SK-MEL-5 (cell line): Measurements from ENCODE around the gene CPE. TPM values are rescaled to one million over a fixed set of nuclear protein-coding genes. Genes with fewer than 3 reads are reported as not detected.

Experiments used
- DNase-seq: peaks from one replicate; pipeline ENCODE4 v3.0.0-alpha.2; 2016; ENCODE audit warnings: low read depth, low spot score
- in situ Hi-C: cut with HindIII; loops from 2 replicates; pipeline ENCODE4 v1.10.0; 2016; ENCODE audit warnings: low sequenced_read_pairs, high pct_unique_total_duplicates, low pct_unique_long_range_greater_than_20kb
- total RNA-seq: library from RNA; depleted of rRNA; stranded (reverse); fragments of >200 nt; shearing (Covaris generic); gene quantifications from 2 replicates; pipeline ENCODE4 v1.2.3, GENCODE V29; 2014

The CPE gene
- total RNA-seq, 1 experiment from 2014 or later, result 0.29 TPM

DNA sequence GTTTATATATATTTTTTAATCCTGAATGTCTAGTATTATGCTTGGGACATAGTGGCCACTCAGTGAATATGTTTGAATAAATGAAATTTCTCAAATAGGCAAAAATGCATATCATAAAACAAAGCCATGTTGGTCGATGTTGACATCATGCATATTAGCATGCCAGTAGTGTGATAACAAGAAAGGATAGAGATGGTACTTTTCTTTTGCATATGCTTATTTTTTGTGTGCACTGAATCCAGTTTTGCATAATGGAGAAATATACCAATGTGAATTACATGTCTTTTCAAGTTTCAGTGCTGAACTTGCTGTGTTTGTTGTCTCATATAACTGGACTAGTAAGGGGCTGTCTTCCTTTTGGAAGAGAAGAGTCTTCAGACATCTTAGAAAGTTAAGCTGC, 7.5 kb downstream of the CPE start:
- in situ Hi-C loops, result no loop called here
- no peak for DNase-seq

DNA sequence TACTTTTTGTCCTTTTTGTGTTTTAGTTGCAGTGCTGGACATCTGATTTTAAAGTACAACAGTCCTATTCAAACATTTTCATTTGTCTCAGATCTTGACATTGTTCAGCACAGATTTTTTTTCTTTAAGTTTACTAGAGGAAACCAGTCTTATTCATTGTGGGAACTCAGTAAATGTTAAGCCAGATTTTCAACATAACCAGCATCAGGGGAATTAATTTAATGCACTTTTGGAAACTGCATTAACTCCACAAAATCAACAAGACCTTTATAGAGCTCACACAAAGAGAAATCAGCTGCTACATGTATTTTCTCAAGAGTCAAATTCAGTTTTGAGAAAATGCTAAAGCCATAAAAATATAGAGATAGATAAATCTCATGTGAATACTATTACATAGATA, 9.9 kb downstream of the CPE start:
- no peak for DNase-seq
- in situ Hi-C loops, result no loop called here

DNA sequence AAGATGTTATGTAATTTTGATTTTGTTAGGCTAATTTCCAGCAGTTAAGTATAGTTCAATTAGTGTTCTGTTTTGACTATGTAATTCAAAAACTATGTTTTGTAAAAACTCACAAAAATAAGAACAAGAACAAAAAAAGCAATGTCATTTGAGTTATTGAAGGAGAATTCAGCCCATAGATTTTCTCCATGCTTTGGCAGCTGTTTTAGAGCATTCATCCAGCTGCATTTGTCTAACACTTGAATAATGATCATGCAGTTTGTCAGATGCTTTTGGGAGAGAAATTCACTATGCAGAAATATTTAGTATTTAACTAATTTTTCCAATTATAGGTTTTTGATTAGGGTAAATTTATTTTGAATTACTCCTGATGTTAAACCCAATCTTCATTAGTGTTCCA, 14.2 kb downstream of the CPE start:
- in situ Hi-C loops, result no loop called here
- no peak for DNase-seq

DNA sequence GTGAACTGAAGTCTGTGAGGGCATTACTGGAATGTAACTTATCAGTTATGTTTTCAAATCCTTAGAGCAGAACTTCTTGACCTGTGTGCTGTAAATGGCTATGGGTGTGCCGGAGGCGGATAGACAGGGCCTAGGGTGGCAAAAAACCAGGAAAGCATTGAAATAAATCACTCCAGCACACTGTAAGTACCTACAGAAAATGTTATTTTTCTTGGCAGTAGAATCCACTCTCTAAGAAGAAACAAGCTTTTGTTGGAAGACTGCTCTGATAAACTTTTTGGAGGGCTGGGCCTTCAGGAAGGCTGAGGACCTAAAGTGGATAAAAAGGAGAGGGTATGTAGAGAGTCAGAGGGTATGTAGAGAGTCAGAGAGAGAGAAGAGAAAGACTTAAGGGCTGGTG, 14.9 kb downstream of the CPE start:
- in situ Hi-C loops, result no loop called here
- DNase-seq, result no peak

DNA sequence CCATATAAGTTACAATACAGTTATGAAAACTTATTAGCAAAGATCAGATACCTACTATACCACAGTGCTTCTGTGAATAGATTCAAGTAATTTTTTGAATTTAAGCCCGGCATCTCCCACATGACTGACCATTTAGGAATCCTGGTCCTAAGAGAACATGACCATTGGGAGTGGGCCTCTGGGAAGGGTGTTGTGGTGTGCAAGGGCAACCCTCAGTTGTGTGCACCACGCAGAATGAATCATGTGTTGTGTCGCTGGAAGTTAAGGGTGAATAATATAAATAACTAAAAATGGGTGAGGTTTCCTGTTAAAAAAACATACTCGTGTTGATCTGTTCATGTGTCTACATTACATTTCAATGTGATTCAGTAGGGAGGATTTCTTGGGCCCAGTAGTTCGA, 15.5 kb downstream of the CPE start:
- no peak for DNase-seq
- in situ Hi-C loops, result no loop called here

DNA sequence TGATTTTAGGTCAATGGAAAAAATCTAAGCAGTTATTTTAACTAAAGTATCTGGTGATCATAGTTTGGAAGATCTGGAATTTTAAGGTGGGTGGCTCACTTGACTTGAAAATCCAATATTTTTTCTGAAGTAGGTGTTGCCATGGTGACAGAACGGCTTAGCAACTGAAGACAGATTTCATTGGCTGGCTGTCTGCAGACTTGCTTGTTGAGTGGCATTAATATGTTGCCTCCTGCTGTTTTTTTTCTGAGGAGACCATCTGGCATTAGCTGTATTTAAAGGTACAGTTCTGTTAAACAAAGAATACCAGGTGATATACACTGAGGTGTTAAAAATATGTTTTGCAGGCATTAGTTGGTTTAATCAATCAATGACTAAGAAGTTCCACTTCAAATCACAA, 19.8 kb downstream of the CPE start:
- in situ Hi-C loops, result no loop called here
- peak; percentile 79 for DNase-seq

- in situ Hi-C loops, result no loop called here
- peak; percentile 50 for DNase-seq
Observed at GRCh38 chr4:165402375-165402774, 23.6 kb downstream of the CPE start.

DNA sequence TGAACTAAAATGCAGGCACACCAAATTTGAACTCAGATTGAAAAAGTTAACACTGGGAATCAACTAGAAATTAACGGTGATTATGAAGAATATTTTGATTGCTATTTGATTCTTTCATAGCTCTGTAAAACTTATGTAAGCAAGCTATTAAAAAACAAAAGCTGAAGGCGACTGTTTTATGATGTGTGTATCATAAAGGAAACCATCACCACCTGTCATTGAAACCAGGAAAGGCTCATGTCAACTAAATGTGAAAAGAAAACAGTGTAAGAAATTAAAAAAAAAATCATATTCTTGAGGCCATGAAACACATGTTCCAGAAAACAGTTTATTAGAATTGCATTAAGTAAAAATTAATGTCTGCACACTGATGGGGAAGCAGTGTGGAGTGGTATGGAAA, 24.2 kb downstream of the CPE start:
- no peak for DNase-seq
- in situ Hi-C loops, result no loop called here

DNA sequence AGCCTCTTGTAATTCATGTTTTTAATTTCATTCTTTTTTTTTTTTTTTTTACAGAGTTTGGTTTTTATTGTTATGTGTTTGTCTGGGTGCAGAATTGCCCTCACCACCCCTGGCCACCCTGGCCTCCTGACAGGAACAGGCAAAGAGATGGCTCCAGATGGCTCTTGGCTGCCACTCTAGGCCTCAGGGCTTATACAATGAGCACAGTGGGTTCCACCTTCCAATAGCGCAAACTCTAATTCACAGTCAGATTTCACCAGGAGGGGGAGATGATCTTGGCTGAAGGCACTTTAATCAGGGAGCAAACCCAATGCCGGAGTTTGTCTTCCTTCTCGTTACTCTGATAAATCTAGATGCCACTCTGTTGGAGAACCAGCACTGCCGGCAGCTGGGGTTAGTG, 24.8 kb downstream of the CPE start:
- in situ Hi-C loops, result no loop called here
- peak; percentile 23 for DNase-seq

DNA sequence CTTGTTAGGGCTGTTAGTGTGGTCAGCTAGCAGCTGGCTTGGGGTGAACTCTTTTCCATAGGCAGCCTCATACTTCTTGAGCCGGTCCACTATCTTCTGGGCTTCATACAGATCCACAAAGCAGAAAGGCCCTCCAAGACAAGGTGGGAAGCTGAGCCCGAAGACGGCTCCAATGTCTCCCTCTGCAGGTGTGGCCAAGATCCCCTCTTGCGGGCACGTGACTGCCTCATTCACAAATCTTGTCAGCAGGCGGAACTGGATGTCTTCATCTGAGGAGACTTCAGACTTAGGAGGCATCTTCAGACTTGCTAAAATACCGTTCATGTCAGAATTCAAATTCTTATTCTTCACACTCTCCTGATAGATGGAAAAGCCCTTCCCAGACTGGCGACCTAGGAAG, 25.3 kb downstream of the CPE start:
- no peak for DNase-seq
- in situ Hi-C loops, result no loop called here

GRCh38 chr4:165404696-165405095, 25.9 kb downstream of the CPE start:
- no peak for DNase-seq
- in situ Hi-C loops, result no loop called here

- in situ Hi-C loops, result no loop called here
- DNase-seq, result no peak
Observed at GRCh38 chr4:165410214-165410613, 31.4 kb downstream of the CPE start.

- in situ Hi-C loops, result no loop called here
- no peak for DNase-seq
Observed at GRCh38 chr4:165415910-165416309, 37.1 kb downstream of the CPE start.

DNA sequence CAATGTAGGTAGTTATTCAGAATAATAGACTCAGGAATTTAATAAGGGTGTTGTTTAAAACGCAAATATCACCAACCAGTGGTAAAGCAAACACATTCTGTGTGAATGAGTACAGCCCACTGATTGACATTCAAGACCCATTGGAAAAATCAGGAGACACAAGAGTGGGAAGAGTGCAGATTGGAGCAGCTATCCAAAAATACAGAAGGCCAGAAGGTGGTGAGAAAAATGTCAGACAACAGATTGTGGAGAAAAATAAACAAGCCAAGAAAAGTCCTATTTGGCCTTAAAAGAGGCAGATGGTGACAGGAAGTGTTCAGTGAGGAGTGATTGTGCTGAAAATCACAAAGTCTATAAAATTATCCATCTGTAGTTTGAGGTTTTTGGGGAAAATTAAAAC, 39.3 kb downstream of the CPE start:
- DNase-seq, result no peak
- in situ Hi-C loops, result no loop called here

- no peak for DNase-seq
- in situ Hi-C loops, result no loop called here
Observed at GRCh38 chr4:165425629-165426028, 46.8 kb downstream of the CPE start.

DNA sequence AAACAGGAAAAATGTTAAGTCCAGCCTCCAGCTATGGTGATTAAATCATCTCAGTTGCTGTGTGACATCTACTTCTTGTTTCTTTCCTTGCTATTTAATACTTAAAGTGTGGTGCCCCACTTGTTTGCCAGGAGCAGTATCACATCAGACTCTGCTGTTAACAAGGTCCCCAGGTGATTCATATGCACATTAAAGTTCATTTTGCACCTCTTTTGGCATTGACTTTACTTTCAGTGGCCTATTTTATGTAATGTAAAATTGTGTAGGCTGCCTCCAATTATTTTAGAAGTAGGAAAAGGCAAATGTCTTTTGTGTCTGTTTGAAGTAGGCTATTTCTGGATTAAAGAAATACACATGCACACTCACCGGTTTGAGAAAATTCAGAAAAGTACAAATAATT, 47.5 kb downstream of the CPE start:
- DNase-seq, result no peak

GRCh38 chr4:165426823-165427222, 48.0 kb downstream of the CPE start:
- in situ Hi-C loops, result no loop called here
- DNase-seq, result no peak

More for the DNA sequence above, 47.5 kb downstream of the CPE start:
- in situ Hi-C loops, result no loop called here

DNA sequence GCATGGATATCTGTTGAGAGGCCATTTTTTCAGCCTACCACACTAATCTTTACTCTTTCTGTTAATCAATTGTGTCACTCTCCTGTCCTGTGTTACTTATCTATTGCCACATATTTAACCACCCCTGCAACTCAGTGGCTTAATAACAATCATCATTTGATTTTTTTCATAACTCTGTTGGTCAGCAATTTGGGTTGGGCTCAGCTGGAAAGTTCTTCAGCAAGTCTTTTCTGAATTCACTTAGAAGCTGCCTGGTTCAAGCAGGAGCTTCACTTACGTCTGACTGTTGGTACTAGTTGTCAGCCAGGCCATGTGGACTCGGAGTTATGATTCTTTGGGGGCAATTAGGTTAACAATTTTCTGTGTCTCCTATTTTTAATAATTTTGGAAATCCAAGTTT, 50.1 kb downstream of the CPE start:
- in situ Hi-C loops, result no loop called here
- DNase-seq, result no peak

DNA sequence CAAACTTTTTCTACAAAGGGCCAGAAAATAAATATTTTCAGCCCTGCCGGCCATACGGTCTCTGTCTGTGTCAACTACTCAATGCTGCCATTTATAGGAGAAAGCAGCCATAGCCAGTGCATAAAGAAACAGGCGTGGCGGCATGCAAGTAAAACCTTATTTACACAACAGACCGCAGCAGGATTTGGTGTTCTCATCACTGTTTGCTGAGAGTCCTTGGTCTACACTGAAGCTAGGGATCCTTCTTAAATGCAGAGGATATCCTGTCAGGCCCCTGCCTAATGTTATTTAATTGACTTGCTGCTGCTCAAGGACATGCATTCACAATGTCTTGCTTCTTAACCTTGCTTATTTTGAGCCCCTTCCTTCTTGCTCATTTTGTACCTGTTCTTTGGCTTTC, 54.7 kb downstream of the CPE start:
- in situ Hi-C loops, result no loop called here
- DNase-seq, result no peak

DNA sequence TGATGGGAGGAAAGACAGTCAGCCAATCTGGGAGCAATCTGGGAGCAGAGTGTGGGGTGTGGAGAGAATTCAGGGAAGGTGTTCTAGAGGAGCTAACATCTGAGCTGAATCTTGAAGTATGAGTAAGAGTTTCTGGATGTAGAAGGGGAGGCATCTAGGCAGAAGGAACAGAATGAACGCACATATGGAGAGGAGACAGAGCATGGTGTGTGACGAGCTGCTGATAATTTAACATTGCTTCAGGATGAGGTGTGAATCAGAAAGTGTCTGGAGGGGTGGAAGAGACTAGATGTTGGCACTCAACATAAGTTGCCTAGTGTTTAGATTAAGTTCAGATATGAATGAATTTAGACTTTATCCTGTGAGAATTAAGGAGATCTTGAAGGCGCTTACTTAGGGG, 58.9 kb downstream of the CPE start:
- in situ Hi-C loops, result no loop called here
- no peak for DNase-seq
